ENCODE data around the gene FLYWCH1.

Gene FLYWCH1

DNA sequence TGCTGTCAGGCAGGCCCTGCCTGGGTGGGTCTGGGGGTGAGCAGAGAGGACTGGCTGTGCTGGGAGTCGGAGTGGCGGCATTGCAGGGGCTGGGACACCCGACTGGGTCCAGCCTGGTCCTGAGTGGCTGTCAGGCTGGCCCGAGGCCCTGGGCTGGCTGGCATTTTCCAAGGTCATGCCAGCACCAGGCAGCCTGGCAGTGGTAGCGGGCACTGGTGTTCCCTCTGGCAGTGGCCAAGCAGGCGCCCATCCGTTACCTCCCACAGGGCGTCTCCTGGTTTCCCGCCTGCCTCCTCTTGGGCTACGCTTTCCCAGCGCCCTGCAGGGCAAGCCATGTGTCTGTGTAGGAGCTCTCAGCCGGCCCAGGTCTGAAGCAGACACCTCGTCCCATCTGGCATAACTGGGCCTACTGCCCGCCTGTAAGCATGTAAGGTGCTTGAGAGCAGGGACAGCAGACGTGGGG is 74.2 kb downstream of the FLYWCH1 start:
- DNase-seq (ENCODE audit: low read depth in 2 of 2) = no peak

DNA sequence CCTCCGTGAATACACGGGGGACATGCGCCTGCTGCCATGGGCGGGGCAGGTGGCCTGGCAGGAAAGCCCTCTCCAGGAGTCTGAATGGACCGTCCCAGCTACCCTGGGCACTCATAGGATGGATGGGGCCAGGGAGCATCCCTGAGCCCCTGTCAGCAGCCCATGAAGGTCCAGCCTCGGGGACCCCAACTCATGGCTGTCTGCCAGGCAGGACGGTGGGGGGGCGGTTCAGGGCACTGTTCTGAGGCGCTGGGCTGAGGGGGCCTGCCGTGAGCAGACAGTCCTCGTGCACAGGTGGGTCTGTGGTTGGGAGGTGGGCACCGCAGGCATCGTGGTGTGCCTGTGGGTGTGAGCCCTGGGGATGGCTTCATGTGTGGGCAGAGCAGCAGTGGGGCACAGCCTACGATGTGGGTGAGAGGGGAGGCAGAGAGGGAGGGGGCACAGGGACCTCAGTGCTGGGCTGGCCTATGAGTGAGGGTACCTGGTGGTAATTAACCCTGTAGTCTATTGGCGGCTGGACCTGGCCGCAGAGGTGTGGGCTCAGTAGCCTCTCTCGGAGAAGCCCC is 75.0 kb downstream of the FLYWCH1 start:
- DNase-seq (ENCODE audit: low read depth in 2 of 2) = no peak

DNA sequence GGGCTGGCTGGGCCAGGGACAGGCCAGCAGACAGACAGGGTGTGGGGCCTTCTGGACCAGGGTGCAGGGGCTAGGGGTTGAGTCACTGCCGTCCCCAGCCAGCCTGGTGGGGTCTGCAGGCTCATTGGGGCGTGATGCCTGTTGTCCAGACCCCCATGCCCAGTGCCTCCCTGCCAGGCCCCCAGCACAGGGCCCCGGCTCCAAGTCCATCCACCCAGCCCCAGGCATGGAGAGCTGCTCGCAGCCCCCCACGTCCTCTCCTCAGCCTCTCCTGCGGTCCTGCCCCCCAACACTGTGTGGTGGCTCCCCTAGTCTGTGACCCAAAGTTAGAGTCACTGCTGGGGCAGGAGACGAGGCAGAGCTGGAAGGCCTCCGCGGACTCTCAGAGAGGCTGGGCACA is 75.6 kb downstream of the FLYWCH1 start:
- DNase-seq (ENCODE audit: low read depth in 2 of 2) = no peak

DNA sequence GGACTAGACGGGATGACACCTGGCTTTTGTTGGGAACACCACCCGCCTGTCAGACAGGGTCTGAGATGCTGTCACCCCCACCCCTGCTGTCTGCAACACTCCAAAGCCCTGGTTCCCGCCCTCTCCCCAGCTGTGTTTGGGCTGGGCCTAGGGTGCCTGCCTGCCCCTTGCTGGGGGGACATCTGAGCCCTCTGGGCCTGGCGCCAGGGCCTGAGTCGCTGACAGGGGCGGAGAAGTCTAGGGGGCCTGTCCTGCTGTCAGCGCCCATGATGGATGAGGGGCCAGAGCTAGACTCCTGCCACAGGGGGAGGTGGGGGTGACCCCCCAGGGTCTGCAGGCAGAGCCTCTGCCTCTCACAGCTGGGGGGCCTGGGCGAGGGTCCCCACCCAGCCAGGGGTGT is 76.1 kb downstream of the FLYWCH1 start:
- no peak for DNase-seq (ENCODE audit: low read depth in 2 of 2)

DNA sequence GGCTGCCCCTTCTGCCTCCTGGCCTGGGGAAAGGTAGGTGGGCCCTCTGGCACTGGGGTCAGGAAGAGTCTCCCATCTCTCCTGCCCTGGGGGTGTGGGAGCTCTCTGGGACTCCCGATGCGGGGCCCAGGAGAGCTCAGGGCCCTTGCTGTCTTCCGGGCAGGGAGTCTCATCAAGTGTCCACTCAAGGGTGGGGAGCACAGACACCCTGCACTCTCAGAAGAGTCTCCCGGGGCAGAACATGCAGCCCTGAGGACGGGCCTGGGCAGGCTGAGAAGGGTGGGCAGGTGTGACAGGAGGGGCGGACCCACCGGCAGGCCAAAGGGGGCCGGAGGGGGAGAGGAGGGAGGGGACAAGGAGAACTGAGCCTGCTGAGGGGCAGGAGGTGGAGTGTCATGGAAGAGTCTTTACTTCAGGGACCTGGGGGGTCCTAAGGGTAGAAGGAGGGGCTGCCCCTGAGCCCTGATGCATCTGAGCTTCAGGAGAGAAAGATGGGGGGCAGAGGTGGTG is 76.9 kb downstream of the FLYWCH1 start:
- no peak for DNase-seq (ENCODE audit: low read depth in 2 of 2)

DNA sequence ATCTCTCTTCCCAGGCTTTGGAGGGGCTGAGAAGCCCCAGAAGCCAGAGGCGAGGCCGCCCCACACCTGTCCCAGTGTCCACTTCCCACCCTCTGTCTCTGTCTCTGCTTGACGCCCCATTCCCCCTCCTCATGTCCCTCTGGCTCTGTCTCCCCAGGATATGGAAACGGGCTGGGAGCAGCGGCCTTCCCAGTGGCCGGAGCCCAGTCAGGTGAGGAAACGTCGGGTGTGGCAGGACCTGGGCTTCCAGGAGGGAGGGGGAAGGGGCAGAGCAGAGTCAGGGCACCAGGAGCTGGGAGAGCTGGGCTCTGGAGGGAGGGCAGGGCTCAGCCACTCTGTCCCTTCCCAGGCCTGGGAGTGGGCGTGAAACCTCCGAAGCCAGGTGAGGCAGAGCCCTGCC is 79.2 kb downstream of the FLYWCH1 start:
- DNase-seq (ENCODE audit: low read depth in 2 of 2) = no peak

DNA sequence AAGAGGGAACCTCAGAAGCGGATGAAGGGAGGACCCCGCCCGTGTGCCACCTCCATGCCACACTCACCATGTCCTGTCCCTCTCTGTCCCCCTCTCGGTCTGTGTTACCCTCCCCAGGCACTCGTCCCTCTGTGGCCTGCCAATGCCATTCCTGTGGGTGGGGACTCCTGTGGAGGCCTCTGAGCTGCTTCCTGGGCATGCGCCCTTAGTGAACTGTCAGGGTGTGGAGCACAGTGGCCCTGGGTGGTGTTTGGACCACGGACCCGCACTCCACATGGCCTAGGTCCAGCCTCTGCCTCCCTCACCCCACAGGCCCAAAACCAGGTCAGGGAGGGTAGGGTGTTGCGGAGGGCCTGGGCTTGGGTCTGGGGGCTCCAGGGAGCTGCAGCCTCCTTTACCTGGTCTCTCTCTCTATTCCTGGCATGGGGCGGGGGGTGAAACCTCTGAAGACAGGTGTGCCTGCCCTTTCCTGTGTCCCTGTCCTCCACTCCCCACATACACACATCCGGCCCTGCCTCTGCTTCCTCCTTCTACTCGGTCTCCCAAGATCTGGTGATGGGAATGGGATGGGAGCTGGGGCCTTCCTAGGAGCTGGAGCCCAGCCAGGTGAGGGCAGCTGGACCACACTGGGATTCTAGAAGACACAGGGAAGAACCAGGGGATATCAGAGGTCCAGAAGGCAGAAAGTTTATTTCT is 80.0 kb downstream of the FLYWCH1 start:
- DNase-seq (ENCODE audit: low read depth in 2 of 2) = no peak

DNA sequence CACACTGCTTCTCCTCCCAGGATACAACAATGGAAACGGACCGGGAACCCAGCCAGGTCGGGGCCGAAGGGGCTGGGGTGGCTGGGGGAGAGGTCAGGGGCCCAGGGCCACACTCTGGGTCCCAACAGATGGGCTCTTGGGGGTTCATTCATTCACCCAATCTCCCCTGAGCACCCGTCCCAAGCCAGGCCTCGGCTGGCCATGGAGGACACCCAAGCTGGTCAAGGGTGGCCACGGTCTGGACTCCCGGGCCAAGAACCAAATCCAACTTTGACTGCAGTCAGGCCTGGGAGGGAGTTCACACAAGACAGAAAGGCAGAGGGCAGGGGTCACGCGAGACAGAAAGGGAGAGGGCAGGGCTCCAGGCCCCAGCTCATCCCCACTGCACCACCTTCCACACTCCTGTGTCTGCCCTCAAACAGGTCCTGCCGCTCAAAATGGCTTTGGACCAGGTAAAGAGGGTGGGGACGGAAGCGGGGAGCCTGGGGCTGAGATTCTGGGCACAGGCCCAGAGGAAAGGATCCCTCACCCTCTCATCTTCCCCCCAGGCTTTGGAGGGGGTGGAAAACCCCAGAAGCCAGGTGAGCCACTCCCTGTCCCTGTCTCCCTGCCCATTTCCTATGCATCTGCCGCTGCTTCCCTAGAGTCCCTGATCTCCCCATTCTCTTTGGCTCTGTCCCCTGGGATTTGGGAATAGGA is 80.8 kb downstream of the FLYWCH1 start:
- no peak for DNase-seq (ENCODE audit: low read depth in 2 of 2)

DNA sequence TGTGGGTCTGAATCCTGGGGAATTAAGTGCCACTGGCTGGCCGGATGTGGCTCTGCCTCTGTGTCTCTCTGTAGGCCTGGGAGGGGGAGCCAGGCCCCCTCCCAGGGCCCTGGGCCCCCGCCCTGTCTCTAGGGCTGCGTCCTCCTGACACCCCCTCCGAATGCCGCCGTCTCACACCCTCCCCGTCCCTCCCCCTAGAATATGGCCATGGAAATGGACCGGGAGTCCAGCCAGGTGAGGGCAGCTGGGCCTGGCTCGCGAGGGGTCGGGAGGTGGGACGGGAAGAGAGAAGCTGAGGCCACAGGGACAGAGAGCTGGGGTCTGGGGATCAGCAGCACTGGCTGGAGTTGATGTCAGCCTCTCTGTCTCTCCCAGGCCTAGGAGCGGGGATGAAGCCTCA is 84.6 kb downstream of the FLYWCH1 start:
- DNase-seq (ENCODE audit: low read depth in 2 of 2) = no peak

DNA sequence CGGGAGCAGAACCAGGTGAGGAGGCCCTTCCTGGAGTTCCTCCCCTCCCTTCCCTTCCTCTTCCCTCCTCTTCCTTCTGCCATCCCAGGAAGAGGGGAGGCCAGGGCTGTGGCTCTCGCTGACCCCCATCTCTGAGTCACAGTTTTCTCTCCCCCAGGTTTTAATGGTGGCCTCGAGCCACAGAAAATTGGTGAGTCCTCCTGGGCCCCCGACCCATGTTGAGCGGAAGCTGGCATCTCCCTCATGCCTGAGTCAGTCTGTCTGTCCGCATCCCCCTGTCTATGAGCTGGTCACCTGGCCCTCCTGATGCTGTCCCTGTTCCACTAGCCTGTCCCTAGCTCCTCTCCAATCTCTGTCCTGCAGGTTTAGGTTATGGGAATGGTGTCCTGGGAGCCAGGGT is 88.2 kb downstream of the FLYWCH1 start:
- no peak for DNase-seq (ENCODE audit: low read depth in 2 of 2)

DNA sequence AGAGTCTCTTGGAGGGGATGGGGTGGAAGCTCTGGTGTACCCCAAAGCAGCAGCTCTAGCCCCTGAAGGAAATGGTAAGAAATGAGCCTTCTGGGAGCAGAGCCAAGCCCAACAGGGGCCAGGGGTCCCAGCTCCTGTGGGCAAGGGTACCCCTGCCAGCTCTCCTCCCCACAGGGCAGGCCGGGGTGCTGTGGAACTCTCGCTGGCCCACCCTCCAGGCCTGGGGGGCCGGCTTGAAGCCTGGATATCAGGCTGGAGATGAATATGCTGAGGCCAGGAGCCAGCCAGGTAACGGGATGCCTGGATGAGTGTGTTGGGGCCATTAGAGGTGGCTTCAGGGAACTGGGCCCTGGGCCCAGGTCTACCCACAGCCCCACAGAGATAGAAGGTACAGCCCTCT is 88.8 kb downstream of the FLYWCH1 start:
- no peak for DNase-seq (ENCODE audit: low read depth in 2 of 2)

All from activated CD4-positive, alpha-beta T cell treated with anti-CD3 and anti-CD28 coated beads for 24 hours (primary cell).